ENCODE measurements around the gene ITPRIP.

The ITPRIP gene

DNA sequence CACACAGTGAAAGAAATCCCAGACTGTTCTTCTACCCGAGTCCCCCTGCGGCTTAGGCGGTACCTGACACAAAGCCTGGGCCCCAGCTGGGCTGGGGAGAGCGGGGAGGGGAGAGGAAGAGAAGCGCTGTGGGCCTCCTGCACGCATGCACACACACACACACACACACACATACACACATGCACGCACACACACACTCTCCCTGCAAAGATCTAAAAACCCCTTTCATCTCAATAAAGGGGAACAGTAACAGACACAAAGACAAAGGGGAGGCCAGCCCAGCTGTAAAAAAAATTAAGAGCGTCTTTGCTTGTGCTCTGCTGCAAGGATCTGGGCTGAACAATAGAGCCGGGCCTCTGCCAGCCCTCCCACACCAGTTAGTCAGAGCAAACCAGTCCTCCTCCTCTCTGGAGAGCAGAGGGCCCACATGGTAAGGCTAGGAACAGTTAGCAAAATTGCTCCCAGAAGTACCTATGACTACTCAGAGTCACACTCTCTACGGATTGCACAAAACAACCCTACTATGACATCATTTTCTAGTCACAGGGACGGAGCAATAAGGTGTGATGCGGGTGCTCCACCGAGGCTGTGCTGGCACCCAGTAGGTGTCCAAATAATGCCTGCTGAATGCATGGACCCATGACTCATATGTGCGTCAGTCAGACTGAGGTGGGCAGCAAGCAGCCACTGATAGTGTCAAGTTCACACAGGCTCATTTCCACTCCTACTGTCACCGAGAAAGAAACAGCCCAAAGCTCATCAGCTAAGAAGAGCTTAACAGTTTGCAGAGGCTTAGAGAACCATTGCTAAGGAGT lies 9.2 kb downstream of the ITPRIP start:
- H3K4me3 ChIP-seq (ENCODE audit: low read depth, low read length), result peak overlapping the region; percentile 39
- TF ChIP-seq CTCF (IDR thresholded peaks at IDR 0.05; ENCODE audit: low read depth, low read length), result no peak

DNA sequence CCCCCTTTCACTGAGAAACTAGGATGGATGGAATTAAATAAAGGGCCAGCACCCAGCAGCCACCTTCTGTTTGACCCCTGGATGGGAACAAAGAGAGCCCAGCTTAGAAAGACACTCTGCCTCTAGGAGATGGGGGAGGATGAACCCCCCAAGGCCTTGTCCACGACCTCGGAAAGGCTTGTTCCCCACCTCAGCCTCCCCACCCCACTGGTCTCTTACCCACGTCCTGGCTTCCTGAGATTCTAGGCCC lies 9.7 kb downstream of the ITPRIP start:
- H3K4me3 ChIP-seq (ENCODE audit: low read depth, low read length), result peak overlapping the region; percentile 39
- no peak for TF ChIP-seq CTCF (IDR thresholded peaks at IDR 0.05; ENCODE audit: low read depth, low read length)

- TF ChIP-seq CTCF (IDR thresholded peaks at IDR 0.05; ENCODE audit: low read depth, low read length), result peak; percentile 23; the same call in 1 of the 2 replicates
- peak overlapping the region; percentile 39 for H3K4me3 ChIP-seq (ENCODE audit: low read depth, low read length)
Measured at GRCh38 chr10:104327745-104328645, 10.3 kb downstream of the ITPRIP start.

GRCh38 chr10:104326991-104327610 lies 11.2 kb downstream of the ITPRIP start:
- H3K4me3 ChIP-seq (ENCODE audit: low read depth, low read length), result no peak overlapping the region
- TF ChIP-seq CTCF (IDR thresholded peaks at IDR 0.05; ENCODE audit: low read depth, low read length), result no peak

GRCh38 chr10:104325436-104326435 lies 12.5 kb downstream of the ITPRIP start:
- no peak overlapping the region for H3K4me3 ChIP-seq (ENCODE audit: low read depth, low read length)
- no peak for TF ChIP-seq CTCF (IDR thresholded peaks at IDR 0.05; ENCODE audit: low read depth, low read length)

DNA sequence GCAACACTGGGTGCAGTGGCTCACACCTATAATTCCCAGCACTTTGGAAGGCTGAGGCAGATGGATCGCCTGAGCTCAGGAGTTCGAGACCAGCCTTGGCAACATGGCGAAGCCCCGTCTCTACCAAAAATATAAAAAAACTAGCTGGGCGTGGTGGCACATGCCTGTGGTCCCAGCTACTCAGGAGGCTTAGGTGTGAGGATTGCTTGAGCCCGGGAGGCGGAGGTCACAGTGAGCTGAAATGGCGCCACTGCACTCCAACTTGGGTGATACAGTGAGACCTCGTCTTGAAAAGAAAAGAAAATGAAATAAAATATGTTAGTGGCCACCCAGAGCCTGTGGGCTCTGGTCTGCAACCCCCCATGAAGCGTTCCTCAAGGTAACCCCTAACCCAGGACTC lies 13.3 kb downstream of the ITPRIP start:
- H3K4me3 ChIP-seq (ENCODE audit: low read depth, low read length), result no peak overlapping the region
- TF ChIP-seq CTCF (IDR thresholded peaks at IDR 0.05; ENCODE audit: low read depth, low read length), result no peak
